GM06990 (cell line): ENCODE measurements around the gene ZDHHC12.

ENCODE experiments used
- DNase-seq: peaks from one replicate; pipeline ENCODE4 v3.0.0-alpha.2; 2011; ENCODE audit not compliant: insufficient read length; ENCODE audit errors: extremely low read depth
- H3K27me3 ChIP-seq: replicated peaks from 2 replicates; pipeline ENCODE4 v1.6.0; 2011; ENCODE audit warnings: low read length; ENCODE audit not compliant: control insufficient read depth, insufficient read depth
- H3K36me3 ChIP-seq: 2 replicates; pipeline ENCODE4 v1.5.1; 2011; ENCODE audit warnings: low read length; ENCODE audit not compliant: control insufficient read depth, insufficient read depth
- H3K4me3 ChIP-seq: replicated peaks from 2 replicates; pipeline ENCODE4 v1.5.1; 2011; ENCODE audit warnings: low read depth, mild to moderate bottlenecking, control low read depth, low read length
- CTCF ChIP-seq: IDR thresholded peaks from 2 replicates; pipeline ENCODE4 v1.5.1; 2011; ENCODE audit warnings: low read length, control low read depth, mild to moderate bottlenecking, inconsistent platforms; ENCODE audit not compliant: insufficient read depth, poor library complexity, severe bottlenecking

ZDHHC12 gene

GRCh38 chr9:128683340-128684064 is 40.4 kb downstream of the ZDHHC12 start:
- H3K27me3 ChIP-seq, result no peaks in the 10 kb centered on the region
- DNase-seq, result peak; percentile 73
- no peak for TF ChIP-seq CTCF
- H3K36me3 ChIP-seq, result no peaks in the 10 kb centered on the region; the same call in 1 of the 2 replicates
- H3K4me3 ChIP-seq, result peak overlapping the region; percentile 81

- no peak overlapping the region for H3K4me3 ChIP-seq
- TF ChIP-seq CTCF, result no peak
- no peak for DNase-seq
- no peaks in the 10 kb centered on the region for H3K27me3 ChIP-seq
- H3K36me3 ChIP-seq, result peaks cover 2% of the 10 kb centered on the region
These were observed 46.1 kb downstream of the ZDHHC12 start for GRCh38 chr9:128677794-128678193.

GRCh38 chr9:128675382-128675781 is 48.5 kb downstream of the ZDHHC12 start:
- Histone ChIP-seq H3K36me3 (peaks cover 2% of the 10 kb centered on the region), H3K4me3 (no peak overlapping the region), H3K27me3 (no peaks in the 10 kb centered on the region)
- no peak for TF ChIP-seq CTCF
- DNase-seq, result no peak
